ENCODE measurements around the gene VANGL1.

- TF ChIP-seq CTCF (IDR thresholded peaks at IDR 0.05; ENCODE audit: low read depth, low read length, missing input control), result peak; percentile 87
- TF ChIP-seq FOXA1 (IDR thresholded peaks at IDR 0.05), result no peak
- TF ChIP-seq TAF1 (conservative IDR thresholded peaks at IDR 0.05), result no peak
Measured at GRCh38 chr1:115595279-115596079, 46.3 kb upstream of the VANGL1 start.

All from liver (tissue), 3 donors.